GM18526 (cell line): Measurements from ENCODE around the gene HLCS.

Experiments used
- POLR2A ChIP-seq: IDR thresholded peaks from 3 replicates; pipeline ENCODE4 v1.6.1; 2011; ENCODE audit not compliant: insufficient read length; ENCODE audit errors: extremely low read depth

The HLCS gene

DNA sequence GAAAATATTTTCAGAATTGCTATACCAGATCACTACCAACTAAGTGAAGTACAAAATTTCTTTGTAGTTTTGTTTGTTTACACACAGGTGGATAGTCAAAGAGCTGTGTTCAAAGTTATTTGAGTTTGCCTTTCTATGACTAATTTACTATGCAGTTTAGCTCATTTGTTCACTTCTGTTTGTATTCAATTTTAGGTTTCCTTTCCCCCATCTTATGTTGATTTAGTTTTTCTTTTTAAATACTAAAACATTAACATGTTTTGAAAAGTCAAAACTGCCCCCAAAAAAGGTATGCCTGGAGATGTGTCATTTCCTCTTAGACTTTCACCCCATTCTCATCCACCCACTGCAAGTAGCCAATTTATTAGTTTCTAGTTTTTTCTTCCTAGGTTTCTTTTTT, 21.4 kb upstream of the HLCS start:
- no peak for TF ChIP-seq POLR2A

DNA sequence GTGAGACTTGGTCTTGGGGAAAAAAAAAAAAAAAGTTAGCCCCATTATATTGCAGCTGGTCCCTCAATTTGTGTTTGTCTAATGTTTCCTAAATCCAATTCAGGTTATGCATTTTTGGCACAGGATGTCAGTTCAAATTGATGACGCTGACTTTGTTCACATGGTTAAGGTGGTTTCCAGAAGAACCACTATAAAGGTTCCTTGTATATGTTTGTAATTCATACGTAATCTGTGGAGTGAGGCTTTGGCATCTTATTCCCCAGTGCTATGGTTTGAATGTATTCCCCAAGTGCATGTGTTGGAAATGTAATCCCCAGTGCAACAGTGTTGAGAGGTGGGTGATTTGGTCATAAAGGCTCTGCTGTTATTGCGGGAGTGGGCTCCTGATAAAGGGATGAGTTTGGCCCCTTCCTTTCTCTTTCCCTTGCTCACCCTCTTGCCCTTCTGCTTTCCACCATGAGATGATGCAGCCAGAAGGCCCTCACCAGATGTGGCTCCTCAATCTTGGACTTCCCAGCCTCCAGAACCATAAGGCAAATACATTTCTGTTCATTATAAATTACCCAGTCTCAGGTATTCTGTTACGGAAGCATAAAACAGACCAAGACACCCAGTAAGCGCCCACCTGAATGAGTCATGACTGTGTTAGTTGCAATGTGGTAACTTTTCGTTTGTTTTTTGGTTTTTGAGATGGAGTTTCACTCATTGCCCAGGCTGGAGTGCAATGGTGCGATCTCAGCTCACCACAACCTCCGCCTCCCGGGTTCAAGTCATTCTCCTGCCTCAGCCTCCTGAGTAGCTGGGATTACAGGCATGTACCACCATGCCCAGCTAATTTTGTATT, 19.5 kb upstream of the HLCS start:
- TF ChIP-seq POLR2A, result no peak

DNA sequence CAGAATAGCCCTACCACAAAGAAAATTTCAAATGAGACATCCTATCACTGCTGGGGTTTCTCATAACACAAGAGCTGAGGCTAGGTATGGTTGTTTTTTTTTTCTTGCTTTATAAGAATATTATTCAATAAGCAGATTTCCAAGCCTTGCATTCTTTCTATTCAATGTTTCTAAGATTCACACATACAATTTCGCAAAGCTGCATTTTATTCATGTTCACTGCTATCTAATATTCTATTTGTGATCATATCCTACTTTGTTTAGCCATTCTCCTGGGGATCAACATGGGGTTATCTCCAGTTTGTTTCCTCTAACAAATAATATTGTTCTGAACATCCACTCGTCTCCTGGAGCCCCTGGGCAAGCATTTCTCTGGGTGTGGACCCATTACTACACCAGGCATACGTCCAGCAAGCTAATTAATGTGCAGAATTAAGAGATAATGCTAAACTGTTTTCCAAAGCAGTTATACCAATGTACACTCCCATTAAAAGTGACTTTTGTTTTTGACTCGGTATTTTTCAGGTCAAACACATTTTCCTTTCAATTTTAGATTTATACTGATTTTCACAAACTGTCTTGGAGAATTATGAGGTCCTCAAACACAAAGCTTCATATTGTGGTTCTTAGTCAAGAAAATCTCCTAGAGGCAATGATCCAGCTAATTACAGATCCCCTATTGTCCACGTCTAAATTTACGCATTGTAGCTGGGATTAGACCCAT, 15.7 kb upstream of the HLCS start:
- no peak for TF ChIP-seq POLR2A

DNA sequence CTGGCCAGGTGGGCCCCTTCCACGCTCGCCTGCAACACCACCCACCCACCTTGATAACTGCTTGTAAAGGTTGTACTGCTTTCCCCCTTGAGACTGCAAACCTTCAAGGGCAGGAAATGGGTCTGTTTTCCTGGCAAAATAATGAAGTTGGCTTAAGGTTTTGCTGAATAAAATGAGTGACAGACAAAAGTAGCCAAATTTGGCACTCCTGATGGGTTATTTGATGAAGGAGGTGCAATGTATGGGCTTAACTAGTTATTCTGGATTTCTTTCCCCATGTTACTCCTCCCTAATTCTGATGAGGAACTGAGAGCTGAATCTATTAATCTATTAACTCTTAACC, 14.6 kb upstream of the HLCS start:
- TF ChIP-seq POLR2A, result no peak

DNA sequence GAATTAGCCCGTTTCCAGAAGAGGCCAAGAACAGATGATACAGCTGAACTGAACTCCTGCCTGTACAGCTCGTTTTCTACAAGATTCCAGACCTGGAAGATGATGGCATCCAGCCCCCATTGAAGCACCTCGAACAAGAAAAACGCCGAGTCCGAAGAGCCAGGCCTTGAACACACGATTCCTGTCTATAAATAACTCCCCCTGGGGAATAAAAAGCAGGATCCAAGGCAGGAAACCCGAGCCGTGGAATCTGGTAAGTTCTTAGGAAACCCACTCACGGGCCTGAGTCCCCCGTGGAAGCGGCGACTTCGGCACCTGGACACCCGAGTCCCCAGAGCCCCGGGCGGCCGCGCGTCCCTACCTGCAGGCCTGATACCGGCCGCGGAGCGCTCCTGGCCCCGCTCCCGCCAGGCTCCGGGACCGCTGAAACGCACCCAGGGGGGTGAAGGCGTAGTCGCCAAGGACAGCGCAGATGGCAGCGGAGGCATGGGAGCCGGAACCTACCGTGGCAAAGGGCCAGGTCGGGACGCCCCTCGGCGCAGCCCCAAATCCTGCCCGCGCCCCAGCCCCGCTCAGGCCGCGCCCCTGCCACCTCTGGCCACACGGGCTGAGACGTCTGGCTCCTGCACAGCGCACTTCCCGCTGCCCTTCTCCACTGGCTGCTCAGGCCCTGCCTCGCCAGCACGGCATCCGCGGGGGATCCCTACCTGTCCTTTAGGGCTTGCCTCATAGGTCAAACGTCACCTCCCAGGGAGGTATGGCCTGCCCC, 14.0 kb upstream of the HLCS start:
- no peak for TF ChIP-seq POLR2A

DNA sequence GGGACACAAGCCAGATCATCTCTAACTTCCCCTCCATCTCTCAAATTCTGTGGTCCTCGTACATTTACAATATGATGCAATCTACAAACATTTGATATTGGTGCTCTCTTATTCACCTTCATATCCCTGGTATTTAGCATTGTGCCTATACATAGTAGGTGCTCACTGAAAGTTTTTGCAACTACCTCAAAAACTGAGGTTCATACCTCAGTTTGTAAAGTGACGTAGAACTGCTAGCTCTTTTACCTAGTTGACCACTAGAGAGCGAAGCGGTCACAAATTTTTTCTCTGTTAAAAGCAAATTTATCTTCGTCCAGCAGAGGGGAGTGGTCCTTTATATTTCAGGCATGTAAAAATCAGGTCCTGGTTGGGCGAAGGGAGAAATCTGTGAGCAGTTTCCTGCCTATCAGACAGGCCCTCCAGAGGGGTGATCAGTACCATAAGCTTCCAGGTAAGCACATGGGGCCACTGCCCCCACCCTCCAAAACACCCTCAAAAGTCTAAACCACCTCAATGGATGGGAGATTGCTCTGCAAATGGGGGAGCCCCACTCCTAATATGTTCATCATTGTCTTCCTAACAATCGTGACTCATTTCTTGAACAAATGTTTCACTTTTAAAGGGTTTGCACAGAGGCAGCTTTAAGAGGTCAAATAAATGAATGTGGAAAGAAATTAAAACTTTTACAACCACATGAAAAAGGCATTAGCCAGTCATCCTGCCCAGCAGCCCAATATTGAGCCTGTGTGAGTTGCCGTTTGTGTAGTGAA, 10.6 kb upstream of the HLCS start:
- TF ChIP-seq POLR2A, result no peak

DNA sequence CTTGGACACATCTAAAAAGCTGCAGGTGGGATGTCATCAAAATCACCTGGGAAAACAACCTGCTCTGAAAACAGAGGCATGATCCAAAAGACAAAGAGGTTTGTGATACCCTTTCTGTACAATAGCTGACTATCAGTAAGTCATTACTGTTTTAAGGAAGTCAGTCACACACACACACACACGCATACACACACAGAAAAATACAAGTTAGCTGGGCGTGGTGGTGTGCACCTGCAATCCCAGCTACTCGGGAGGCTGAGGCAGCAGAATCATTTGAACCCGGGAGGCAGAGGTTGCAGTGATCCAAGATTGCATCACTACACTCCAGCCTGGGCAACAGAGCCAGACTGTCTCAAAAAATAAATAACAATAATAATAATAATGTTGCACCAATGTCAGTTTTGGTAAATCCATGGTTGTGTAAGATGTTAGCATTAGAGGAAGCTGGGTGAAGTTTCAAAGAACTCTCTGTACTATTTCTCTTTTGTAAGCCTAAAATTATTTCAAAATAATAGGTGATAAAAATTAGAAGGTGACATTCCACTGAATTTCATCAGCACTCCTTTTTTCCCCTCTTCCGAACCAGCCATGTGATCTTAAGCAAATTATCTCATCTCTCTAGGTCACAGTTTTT, 9.9 kb upstream of the HLCS start:
- no peak for TF ChIP-seq POLR2A

DNA sequence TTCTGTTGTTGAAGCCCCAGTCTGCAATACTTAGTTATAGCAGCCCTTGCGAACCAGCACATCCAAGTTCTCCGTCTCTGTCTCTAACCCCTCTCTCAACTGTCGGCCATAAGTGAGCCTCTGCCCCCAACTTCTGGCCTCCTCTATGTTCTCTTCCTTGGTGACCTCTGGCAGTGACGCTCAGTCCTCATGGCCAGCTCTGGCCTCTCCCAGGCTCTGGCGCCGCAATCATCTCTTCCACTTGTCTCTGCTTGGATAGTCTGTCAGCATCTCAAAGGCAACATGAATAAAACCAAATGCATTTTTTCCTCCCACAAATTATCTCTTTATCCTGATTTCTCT, 8.4 kb upstream of the HLCS start:
- no peak for TF ChIP-seq POLR2A

DNA sequence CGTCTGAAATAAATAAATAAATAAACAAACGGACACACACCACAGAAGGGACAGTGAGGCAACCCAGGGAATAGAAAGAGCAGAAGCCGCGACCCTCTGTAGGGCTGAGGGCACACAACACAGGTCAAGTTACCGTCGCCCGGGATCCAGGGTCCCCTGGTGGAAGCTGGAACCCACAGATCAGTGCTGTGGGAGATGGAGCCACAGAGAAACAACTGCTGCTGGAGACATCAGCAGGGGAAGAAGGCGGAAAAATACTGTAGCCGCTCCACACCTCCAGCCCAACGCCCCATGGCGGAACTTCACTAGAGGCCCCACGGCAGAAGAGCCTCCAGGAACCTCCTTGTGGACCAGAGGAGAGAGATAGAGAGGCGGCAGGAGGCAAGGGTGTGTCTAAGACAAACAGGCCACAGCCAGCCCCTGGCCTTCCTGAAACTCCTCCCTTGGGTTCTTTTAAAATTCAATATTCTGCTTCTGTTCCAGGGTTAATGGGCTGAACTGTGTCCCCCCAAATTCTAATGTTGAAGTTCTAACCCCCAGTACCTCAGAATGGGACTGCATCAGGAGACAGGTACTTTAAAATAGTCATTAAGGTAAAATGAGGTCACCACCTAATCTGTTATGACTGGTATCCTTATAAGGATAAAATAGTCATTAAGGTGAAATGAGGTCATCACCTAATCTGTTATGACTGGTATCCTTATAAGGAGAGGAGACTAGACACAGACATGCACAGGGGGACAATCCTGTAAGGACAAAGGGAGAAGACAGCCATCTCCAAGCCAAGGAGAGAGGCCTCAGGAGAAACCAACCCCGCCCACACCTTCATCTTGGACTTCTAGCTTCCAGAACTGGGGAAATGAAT, 7.7 kb upstream of the HLCS start:
- TF ChIP-seq POLR2A, result no peak

DNA sequence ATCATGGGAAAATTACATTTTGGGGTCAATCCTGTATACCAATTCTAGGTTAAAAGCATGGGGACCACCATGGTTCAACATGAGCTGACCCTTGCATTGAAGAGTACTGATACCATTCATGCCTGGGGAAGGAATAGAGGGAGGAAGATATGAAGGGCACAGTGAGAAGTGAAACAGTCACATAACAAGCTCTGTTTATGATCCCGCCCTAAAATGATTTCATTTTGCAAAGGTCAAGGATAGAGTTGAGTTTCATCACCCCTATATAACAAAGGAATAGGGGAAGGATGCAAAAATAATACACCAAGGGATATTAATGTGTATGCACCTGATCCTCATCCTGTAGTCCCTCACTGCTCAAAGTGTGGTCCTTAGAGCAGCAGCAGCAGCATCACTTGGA, 2.5 kb upstream of the HLCS start:
- no peak for TF ChIP-seq POLR2A

DNA sequence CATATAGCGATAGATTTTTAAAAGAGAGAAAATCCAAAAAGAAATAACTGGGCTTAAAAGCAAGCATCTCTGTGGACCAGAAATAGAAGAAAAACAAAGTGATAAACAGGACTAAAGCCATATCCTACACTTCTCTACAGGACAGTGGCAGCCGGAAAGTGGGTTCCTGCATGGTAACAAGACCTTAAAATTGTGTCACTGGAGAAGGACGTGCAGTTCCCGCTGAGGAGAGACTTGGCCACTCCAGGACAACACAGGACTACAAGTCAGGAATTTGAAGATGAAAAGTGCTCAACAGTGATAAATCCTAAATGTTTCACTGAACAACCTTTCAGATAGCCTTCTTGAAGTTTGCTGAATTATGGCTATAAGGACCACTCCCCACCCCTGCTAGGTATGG, 1.9 kb upstream of the HLCS start:
- no peak for TF ChIP-seq POLR2A

DNA sequence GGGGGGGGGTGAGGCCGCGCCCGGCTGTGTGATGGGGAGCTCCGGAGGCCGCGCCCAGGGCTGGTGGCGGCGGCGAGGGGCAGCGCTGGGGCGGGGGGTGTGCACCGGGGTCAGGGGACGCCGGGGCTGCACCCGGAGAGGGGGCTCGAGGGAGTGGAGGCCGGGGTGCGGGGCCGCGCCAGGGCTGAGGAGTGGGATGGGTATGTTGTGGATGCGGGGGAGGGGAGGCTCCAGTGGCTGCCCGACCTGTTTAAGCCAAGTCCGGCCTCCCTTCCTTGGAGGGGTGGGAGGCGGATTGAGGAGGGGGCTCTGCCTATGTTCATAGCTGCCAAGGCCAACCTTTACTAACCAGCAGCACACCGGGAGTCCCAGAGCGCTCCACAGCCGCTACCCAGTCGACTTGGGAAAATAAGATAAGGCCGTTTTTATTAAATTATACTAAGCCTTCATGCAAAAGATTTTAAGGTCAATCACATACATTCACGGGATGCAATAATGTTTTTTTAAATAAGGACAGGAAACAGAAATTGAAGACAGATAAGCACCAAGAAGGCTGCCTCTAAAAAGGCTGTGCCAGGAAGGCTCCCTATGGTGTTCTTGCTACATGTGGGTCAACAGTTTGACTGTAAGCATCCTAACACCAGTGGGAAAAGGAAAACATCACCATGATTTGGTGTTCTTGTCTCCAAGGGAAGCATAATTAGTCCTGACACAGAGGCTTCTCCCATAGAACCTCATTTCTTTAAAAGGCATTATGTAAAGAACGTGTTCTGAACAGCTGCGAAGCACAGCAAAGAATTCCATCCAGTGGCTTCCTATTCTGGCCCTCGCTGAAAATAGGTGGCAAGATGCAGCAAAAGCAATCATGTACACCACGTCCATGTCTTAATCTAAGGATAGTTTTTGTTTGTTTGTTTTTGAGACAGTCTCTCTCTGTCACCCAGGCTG, 626 bp upstream of the HLCS start:
- TF ChIP-seq POLR2A, result peak; percentile 38

DNA sequence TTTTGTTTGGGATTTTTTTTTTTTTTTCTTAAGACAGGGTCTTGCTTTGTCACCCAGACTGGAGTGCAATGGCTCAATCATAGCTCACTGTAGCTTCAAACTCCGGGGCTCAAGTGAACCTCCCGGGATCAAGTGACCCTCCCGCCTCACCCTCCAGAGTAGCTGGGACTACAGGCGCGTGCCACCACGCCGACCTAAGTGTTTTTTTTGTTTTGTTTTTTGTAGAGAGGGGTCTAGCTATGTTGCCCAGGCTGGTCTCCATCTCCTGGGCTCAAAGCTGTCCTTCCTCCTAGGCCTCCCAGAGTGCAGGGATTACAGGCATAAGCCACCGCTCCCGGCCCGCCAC, 776 bp downstream of the HLCS start:
- TF ChIP-seq POLR2A, result no peak
